ENCODE results near the gene MED20.
A peak's percentile ranks its signal among the peaks of the same experiment; 100 is the strongest.

Gene MED20, protein sequence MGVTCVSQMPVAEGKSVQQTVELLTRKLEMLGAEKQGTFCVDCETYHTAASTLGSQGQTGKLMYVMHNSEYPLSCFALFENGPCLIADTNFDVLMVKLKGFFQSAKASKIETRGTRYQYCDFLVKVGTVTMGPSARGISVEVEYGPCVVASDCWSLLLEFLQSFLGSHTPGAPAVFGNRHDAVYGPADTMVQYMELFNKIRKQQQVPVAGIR

GRCh38 chr6:41920921-41921711 lies at the start of gene MED20, which contains the start of gene BYSL:
Gene MED20 (minus strand): TSS chr6:41921139. CDS start chr6:41921018, 121 bp downstream.
Gene BYSL (plus strand): TSS chr6:41921499. CDS start chr6:41921563, 64 bp downstream.
- DNase-seq = peak; percentile 97
- Mint-ChIP-seq H3K4me1 (peaks cover 54% of the 10 kb centered on the region), H3K27me3 (no peaks in the 10 kb centered on the region), H3K4me3 (peak within 1 kb of the TSS; percentile 88), H3K9me3 (no peaks in the 10 kb centered on the region), H3K36me3 (ENCODE audit: low read depth) (peaks cover 35% of the 10 kb centered on the region), H3K27ac (peak within 1 kb of the TSS; percentile 94)
- peak; percentile 88 for ATAC-seq

DNA sequence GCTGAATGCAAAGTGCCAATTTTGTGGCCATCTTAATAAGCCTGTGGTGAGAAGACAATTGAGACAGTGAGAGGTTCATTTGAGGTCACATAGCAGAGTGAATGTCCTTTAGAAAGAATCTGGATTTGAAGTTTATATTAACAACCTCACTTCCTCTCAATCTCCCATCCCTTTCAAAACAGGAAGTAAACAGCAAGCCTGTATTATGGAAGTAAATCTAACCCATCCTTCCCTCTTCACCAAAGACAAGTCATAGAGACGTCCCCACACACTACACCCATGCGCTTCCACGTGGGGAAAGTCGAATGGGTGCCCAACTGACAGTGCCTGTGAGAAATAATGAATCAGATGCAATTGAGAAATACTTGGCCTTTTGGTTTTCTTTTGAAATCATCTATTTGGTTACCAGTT lies 49.5 kb upstream of the MED20 start:
- Mint-ChIP-seq H3K4me3 (peak overlapping the region; percentile 47), H3K9me3 (no peaks in the 10 kb centered on the region), H3K27me3 (no peaks in the 10 kb centered on the region)

DNA sequence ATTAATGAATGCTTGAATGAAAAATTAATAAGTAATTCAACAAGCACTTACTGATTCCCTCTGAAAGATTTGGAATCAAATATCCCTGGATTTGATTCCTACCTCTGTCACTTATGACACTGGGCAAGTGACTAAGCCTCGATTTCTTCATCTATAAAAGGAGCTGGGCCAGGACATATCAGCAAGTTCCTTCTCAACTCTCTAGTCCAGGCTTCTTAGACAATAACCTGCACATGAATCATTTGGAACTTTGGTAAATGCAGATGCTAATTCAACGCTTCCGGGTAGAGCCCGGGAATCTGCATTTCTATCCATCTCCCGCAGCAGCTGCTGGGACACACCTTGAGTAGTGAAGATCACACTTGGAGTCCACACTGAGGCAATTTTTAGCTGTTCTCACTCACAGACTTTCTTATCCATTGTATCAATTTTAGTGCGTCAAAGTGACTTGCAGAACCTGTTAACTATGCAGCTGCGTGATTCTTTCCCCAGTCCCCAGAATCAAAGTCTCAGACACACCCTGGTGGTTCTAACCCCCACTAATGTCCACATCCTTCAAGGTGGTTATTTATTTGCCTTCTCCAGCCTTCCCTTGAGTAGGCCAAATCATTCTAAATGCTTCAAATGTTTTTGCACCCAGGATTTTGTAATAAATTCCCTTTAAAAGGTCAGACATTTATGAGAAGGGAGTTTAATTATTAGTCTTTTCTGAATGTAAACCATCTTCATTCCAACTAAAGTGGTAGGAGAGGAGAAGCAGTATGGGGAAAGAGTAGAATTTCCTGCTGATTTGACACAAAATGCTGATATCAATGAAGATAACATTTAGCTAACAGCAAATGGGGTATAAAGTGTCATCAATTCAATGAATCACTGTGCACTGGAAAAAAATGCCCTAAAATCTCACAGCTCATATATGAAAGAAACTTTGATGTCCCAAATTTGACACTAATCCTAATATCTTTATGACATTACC lies 46.7 kb upstream of the MED20 start:
- no peaks in the 10 kb centered on the region for H3K9me3 Mint-ChIP-seq
- H3K27me3 Mint-ChIP-seq = no peaks in the 10 kb centered on the region
- H3K4me1 Mint-ChIP-seq = peaks cover 91% of the 10 kb centered on the region
- DNase-seq = no peak
- H3K4me3 Mint-ChIP-seq = peak overlapping the region; percentile 42
- peak overlapping the region; percentile 98 for H3K27ac Mint-ChIP-seq
- peaks cover 4% of the 10 kb centered on the region for H3K36me3 Mint-ChIP-seq (ENCODE audit: low read depth)
- ATAC-seq = peak; percentile 9

More for the DNA sequence above, 49.5 kb upstream of the MED20 start:
- DNase-seq (peak; percentile 64), ATAC-seq (peak; percentile 90)
- H3K27ac Mint-ChIP-seq = peak overlapping the region; percentile 98
- peaks cover 93% of the 10 kb centered on the region for H3K4me1 Mint-ChIP-seq
- peaks cover 3% of the 10 kb centered on the region for H3K36me3 Mint-ChIP-seq (ENCODE audit: low read depth)

GRCh38 chr6:41966961-41967311 lies 46.0 kb upstream of the MED20 start:
- Mint-ChIP-seq H3K4me1 (peaks cover 92% of the 10 kb centered on the region), H3K4me3 (peak overlapping the region; percentile 42), H3K9me3 (no peaks in the 10 kb centered on the region), H3K27me3 (no peaks in the 10 kb centered on the region), H3K27ac (peak overlapping the region; percentile 98), H3K36me3 (ENCODE audit: low read depth) (peaks cover 4% of the 10 kb centered on the region)
- ATAC-seq (no peak), DNase-seq (no peak)

DNA sequence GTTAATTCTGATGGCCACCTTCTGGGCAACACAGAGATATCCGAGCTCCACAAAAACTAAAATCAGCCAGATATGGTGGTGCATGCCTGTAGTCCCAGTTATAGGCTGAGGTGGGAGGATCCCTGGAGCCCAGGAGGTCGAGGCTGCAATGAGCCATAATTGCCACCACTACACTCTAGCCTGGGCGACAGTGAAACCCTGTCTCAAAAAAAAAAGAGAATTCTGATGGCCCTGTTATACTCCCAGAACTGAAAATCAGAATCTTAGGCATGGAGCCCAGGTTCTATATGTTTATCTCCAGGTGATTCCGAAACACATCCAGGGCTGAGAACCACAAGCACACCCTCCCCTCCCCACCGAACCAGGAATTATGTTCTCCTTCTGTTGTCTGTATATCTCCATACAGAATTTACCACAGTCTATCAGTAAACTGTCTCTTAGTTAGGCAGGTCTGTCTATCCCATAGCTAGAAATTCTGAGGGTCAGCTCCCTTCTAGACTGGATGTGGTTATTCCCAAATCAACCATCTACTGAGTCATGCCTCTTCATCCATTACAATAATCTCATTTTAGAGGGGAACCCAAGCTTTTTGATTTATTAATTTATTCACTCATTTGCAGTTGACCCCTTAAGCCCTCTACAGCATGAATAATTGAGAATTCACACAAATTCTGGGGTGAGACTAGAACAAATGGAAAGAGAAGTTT lies 45.4 kb upstream of the MED20 start:
- peaks cover 3% of the 10 kb centered on the region for H3K9me3 Mint-ChIP-seq
- ATAC-seq (no peak), DNase-seq (no peak)
- H3K27ac Mint-ChIP-seq = peak overlapping the region; percentile 80
- no peaks in the 10 kb centered on the region for H3K27me3 Mint-ChIP-seq
- H3K36me3 Mint-ChIP-seq (ENCODE audit: low read depth) = peaks cover 9% of the 10 kb centered on the region
- H3K4me3 Mint-ChIP-seq = no peak overlapping the region
- H3K4me1 Mint-ChIP-seq = peaks cover 95% of the 10 kb centered on the region

DNA sequence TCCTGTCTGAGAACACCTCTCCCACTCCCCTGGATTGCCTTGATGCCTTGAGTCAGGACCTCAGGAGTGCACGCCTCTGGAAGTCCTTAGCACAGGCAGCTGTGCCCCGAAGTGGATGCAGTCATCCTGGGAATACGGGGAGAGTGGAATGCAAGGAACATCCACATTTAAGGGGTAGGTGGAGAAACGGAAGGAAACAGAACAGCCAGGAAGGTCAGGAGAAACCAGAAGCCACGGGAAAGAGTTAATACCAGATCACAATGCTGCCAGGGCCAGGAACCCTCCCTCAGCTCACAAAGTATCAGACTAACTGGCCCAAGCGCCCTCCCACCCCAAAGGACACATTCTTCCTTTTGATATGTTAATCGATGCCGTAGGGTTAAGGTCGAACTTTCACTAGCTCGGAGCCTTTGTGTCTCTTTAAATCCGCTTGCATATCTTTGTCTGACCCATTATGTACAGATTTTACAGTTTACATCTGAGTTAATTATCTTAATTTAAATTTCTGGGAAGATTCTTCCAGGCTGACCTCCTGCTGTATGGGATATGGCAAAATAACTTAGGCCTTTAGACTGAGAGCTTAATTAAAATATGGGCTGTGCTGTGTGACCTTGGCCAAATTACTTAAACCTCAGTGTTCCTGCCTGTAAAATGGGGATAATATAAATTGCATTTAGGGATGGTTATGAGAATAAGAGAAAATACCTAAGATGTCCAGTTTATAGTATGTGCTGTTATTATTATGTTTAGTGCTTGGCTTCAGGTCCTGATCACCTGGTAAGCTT lies 44.7 kb upstream of the MED20 start:
- H3K36me3 Mint-ChIP-seq (ENCODE audit: low read depth) = peaks cover 7% of the 10 kb centered on the region
- H3K9me3 Mint-ChIP-seq = peaks cover 3% of the 10 kb centered on the region
- DNase-seq (no peak), ATAC-seq (no peak)
- no peaks in the 10 kb centered on the region for H3K27me3 Mint-ChIP-seq
- H3K4me3 Mint-ChIP-seq = no peak overlapping the region
- peak overlapping the region; percentile 80 for H3K27ac Mint-ChIP-seq
- peaks cover 95% of the 10 kb centered on the region for H3K4me1 Mint-ChIP-seq

GRCh38 chr6:41964201-41964887 lies 43.4 kb upstream of the MED20 start:
- H3K27ac Mint-ChIP-seq = peak overlapping the region; percentile 73
- ATAC-seq = peak; percentile 50
- peaks cover 16% of the 10 kb centered on the region for H3K36me3 Mint-ChIP-seq (ENCODE audit: low read depth)
- no peak overlapping the region for H3K4me3 Mint-ChIP-seq
- no peak for DNase-seq
- no peaks in the 10 kb centered on the region for H3K27me3 Mint-ChIP-seq
- peaks cover 95% of the 10 kb centered on the region for H3K4me1 Mint-ChIP-seq
- H3K9me3 Mint-ChIP-seq = peaks cover 9% of the 10 kb centered on the region

GRCh38 chr6:41963371-41963770 lies 42.4 kb upstream of the MED20 start:
- Mint-ChIP-seq H3K4me3 (no peak overlapping the region), H3K9me3 (peaks cover 14% of the 10 kb centered on the region), H3K4me1 (peaks cover 95% of the 10 kb centered on the region), H3K27ac (peak overlapping the region; percentile 73), H3K27me3 (no peaks in the 10 kb centered on the region), H3K36me3 (ENCODE audit: low read depth) (peaks cover 24% of the 10 kb centered on the region)
- DNase-seq (no peak), ATAC-seq (peak; percentile 17)

GRCh38 chr6:41960028-41960427 lies 39.1 kb upstream of the MED20 start:
- DNase-seq (no peak), ATAC-seq (no peak)
- H3K9me3 Mint-ChIP-seq = peaks cover 14% of the 10 kb centered on the region
- H3K36me3 Mint-ChIP-seq (ENCODE audit: low read depth) = peaks cover 24% of the 10 kb centered on the region
- no peaks in the 10 kb centered on the region for H3K27me3 Mint-ChIP-seq
- peak overlapping the region; percentile 93 for H3K27ac Mint-ChIP-seq
- no peak overlapping the region for H3K4me3 Mint-ChIP-seq
- peaks cover 91% of the 10 kb centered on the region for H3K4me1 Mint-ChIP-seq

DNA sequence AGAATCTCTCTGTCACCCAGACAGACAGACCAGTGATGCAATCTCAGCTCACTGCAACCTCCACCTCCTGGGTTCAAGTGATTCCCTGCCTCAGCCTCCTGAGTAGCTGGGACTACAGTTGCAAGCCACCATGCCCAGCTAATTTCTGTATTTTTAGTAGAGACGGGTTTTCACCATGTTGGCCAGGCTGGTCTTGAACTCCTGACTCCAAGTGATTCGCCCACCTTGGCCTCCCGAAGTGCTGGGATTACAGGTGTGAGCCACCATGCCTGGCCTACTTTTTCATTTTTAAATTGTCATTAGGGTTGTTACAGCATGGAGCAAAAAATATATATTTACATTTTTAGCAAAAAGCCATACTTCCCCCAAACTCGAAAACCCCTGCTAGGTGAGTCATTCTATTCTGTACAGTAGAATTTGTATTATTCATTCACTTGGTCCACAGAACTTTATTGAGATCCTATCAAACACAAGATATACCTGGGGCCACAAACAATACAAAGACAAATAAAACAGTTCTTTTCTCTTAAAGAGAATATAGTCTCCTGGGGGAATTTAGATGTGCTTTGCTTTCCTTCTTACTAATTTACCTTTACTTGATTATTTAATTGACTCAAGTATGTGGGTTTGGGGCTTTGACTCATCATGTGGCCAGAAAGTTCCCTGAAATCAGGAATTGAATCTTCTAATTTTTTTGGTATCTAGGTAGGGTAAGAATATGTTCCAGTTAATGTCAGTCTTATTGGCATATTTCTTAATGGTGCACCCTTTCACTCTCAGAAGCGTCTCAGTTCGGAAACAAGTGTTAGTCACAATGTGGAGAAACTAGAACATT lies 37.3 kb upstream of the MED20 start:
- no peaks in the 10 kb centered on the region for H3K27me3 Mint-ChIP-seq
- ATAC-seq (peak; percentile 92), DNase-seq (no peak)
- H3K27ac Mint-ChIP-seq = peak overlapping the region; percentile 98
- peak overlapping the region; percentile 61 for H3K4me3 Mint-ChIP-seq
- peaks cover 14% of the 10 kb centered on the region for H3K9me3 Mint-ChIP-seq
- H3K36me3 Mint-ChIP-seq (ENCODE audit: low read depth) = peaks cover 26% of the 10 kb centered on the region
- H3K4me1 Mint-ChIP-seq = peaks cover 85% of the 10 kb centered on the region

DNA sequence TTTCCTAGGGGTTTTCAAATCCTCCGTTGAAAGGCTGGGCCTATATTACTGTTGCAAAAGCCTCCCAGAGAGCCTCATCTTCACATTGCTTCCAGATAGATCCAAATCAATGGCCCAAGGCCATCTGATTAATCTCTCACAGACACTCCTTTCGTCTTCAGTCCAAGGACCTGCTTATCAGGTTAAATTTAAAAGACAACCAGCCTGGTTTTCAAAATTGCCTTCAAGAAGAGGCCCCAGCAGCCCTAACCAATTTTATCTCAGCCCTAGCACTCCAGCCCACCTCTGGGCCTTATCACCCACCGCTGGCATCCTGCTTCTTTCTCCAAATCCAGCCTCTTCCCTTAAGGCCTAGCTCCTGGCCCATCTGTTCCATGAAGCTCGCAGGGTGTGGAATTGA lies 36.2 kb upstream of the MED20 start:
- DNase-seq = no peak
- H3K4me3 Mint-ChIP-seq = no peak overlapping the region
- no peak for ATAC-seq
- H3K4me1 Mint-ChIP-seq = peaks cover 79% of the 10 kb centered on the region
- H3K9me3 Mint-ChIP-seq = peaks cover 14% of the 10 kb centered on the region
- H3K36me3 Mint-ChIP-seq (ENCODE audit: low read depth) = peaks cover 25% of the 10 kb centered on the region
- peak overlapping the region; percentile 98 for H3K27ac Mint-ChIP-seq
- H3K27me3 Mint-ChIP-seq = no peaks in the 10 kb centered on the region

DNA sequence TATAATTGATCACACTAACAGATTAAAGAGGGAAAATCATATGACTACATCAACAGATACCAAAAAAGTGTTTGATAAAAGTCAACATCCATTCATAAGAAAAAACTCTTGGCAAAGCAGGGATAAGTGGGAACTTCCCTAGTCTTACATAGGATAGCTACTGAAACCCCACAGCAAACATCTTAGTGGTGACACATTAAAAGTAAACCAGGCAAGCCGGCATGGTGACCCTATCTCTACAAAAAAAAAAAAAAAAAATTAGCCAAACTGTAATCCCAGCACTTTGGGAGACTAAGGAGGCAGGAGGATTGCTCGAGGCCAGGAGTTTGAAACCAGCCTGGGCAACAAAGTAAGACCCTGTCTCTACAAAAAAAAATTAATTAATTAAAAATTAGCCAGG lies 34.5 kb upstream of the MED20 start:
- Mint-ChIP-seq H3K4me3 (no peak overlapping the region), H3K9me3 (peaks cover 11% of the 10 kb centered on the region), H3K36me3 (ENCODE audit: low read depth) (peaks cover 20% of the 10 kb centered on the region), H3K4me1 (peaks cover 65% of the 10 kb centered on the region), H3K27ac (peak overlapping the region; percentile 87), H3K27me3 (no peaks in the 10 kb centered on the region)
- DNase-seq (no peak), ATAC-seq (no peak)
